Breast epithelium (tissue), 3 donors: Measurements from ENCODE around the gene OR5AU1.

ENCODE experiments used
- CTCF ChIP-seq, 3 donors: fragments of 450-650 bp; IDR thresholded peaks; one replicate each; pipeline ENCODE4 v1.5.1; 2016 to 2017; ENCODE audit warnings: antibody characterized with exemption in 3 of 3, mild to moderate bottlenecking in 3 of 3, moderate library complexity in 3 of 3
- POLR2A ChIP-seq: fragments of 450-650 bp; IDR thresholded peaks from one replicate; pipeline ENCODE4 v1.6.1; 2016; ENCODE audit warnings: antibody characterized with exemption, mild to moderate bottlenecking, moderate library complexity
- POLR2AphosphoS5 ChIP-seq, 3 donors: sonication (generic); formaldehyde crosslinking; IDR thresholded peaks; one replicate each; pipeline ENCODE4 v1.6.1; 2017; ENCODE audit warnings: antibody characterized with exemption in 3 of 3

- no peak for TF ChIP-seq CTCF (IDR thresholded peaks at IDR 0.05)
- TF ChIP-seq POLR2A: no peak
- TF ChIP-seq POLR2AphosphoS5 (IDR thresholded peaks at IDR 0.05): no peak
These were observed 22.0 kb downstream of the OR5AU1 start for GRCh38 chr14:21133901-21134300.
